IPS DF 4.7 (cell line): Measurements from ENCODE around the gene AP3M1.
"Not testable (repeated sequence)": the region's sequence is repeated elsewhere in the genome, so short reads cannot be mapped to it uniquely, and the experiment has no call there.

Experiments used
- DNase-seq: peaks from one replicate; pipeline ENCODE4 v3.0.0-alpha.2; 2013; ENCODE audit warnings: low spot score; ENCODE audit errors: extremely low read depth

The AP3M1 gene

GRCh38 chr10:74150204-74150989, at the start of gene AP3M1:
AP3M1 (minus strand) TSS chr10:74150828; CDS start chr10:74138379, 12,449 bp downstream.
- DNase-seq, result no peak

- DNase-seq, result no peak
Observed at GRCh38 chr10:74199315-74199714, 48.7 kb upstream of the AP3M1 start.

- DNase-seq, result no peak
Observed at GRCh38 chr10:74194999-74195398, 44.4 kb upstream of the AP3M1 start.

- no peak for DNase-seq
Observed at GRCh38 chr10:74194545-74194944, 43.9 kb upstream of the AP3M1 start.

GRCh38 chr10:74190494-74190893, 39.9 kb upstream of the AP3M1 start:
- DNase-seq, result no peak

- DNase-seq, result no peak
Observed at GRCh38 chr10:74189999-74190421, 39.4 kb upstream of the AP3M1 start.

- DNase-seq, result not testable (repeated sequence)
Observed at GRCh38 chr10:74188617-74189016, 38.0 kb upstream of the AP3M1 start.

GRCh38 chr10:74187237-74187636, 36.6 kb upstream of the AP3M1 start:
- DNase-seq, result no peak

- DNase-seq, result no peak
Observed at GRCh38 chr10:74186678-74187077, 36.0 kb upstream of the AP3M1 start.

GRCh38 chr10:74179111-74179710, 28.6 kb upstream of the AP3M1 start:
- DNase-seq, result no peak

GRCh38 chr10:74178042-74178791, 27.6 kb upstream of the AP3M1 start:
- DNase-seq, result no peak

- no peak for DNase-seq
Observed at GRCh38 chr10:74177140-74177677, 26.6 kb upstream of the AP3M1 start.

- peak; percentile 81 for DNase-seq
Observed at GRCh38 chr10:74176380-74177139, 25.9 kb upstream of the AP3M1 start.

GRCh38 chr10:74175510-74176379, 25.1 kb upstream of the AP3M1 start:
- DNase-seq, result no peak

- no peak for DNase-seq
Observed at GRCh38 chr10:74174521-74174920, 23.9 kb upstream of the AP3M1 start.

- DNase-seq, result no peak
Observed at GRCh38 chr10:74171625-74172024, 21.0 kb upstream of the AP3M1 start.

- DNase-seq, result no peak
Observed at GRCh38 chr10:74167443-74167842, 16.8 kb upstream of the AP3M1 start.

- DNase-seq, result no peak
Observed at GRCh38 chr10:74165530-74165901, 14.9 kb upstream of the AP3M1 start.

- no peak for DNase-seq
Observed at GRCh38 chr10:74164716-74165529, 14.3 kb upstream of the AP3M1 start.
